Endothelial cell of umbilical vein (primary cell): ENCODE data around the gene ZNF248. TPM values are rescaled to one million over a fixed set of nuclear protein-coding genes. Genes with fewer than 3 reads are reported as not detected.

Experiments
- BruUV-seq: library from RNA; stranded (reverse); fragments of 400-500 nt; replicated peaks from 2 replicates; lab custom pipeline; 2021; lab: Mats Ljungman, UMichigan
- CTCF ChIA-PET: fragments of 300-600, 350-600 bp; sonication (Branson Sonifier 250); formaldehyde crosslinking; loops from one replicate; lab custom pipeline; 2021; ENCODE audit warnings: antibody characterized with exemption, inconsistent platforms; lab: Charles Lee
- POLR2A ChIA-PET: fragments of 300-600, 350-600 bp; sonication (Branson Sonifier 250); formaldehyde crosslinking; loops from one replicate; lab custom pipeline; 2021; ENCODE audit warnings: antibody characterized with exemption, inconsistent platforms; lab: Charles Lee
- DNase-seq: peaks from one replicate; pipeline ENCODE4 v3.0.0-alpha.2; 2011; ENCODE audit warnings: low read depth, low spot score
- FAIRE-seq: peaks from 2 replicates; lab custom pipeline; 2011; peaks lifted over from hg19 to GRCh38; lab: Jason Lieb, UNC
- H2AFZ ChIP-seq: 2 replicates; pipeline ENCODE4 v1.6.0; 2012; ENCODE audit warnings: low read depth, low read length, control low read depth, inconsistent platforms
- H3K27ac ChIP-seq: 2 replicates; pipeline ENCODE4 v1.5.1; 2011; ENCODE audit warnings: low read depth, mild to moderate bottlenecking, control low read depth, low read length, moderate library complexity; ENCODE audit not compliant: insufficient read depth
- H3K27me3 ChIP-seq, 2 experiments: 2 replicates each; pipeline versions ENCODE4 v1.6.0 to v1.6.1; 2011; ENCODE audit warnings: low read length in 2 of 2, mixed read lengths in 1 of 2; ENCODE audit not compliant: control insufficient read depth in 2 of 2, insufficient read depth in 2 of 2
- H3K36me3 ChIP-seq, 2 experiments: 2 replicates in 1 of 2; 3 replicates in 1 of 2; pipeline ENCODE4 v1.5.1; 2011; ENCODE audit warnings: low read length in 2 of 2, mild to moderate bottlenecking in 1 of 2, moderate library complexity in 1 of 2; ENCODE audit not compliant: control insufficient read depth in 2 of 2, insufficient read depth in 2 of 2; ENCODE audit errors: extremely low read depth in 1 of 2
- H3K4me1 ChIP-seq: 3 replicates; pipeline ENCODE4 v1.5.1; 2011; ENCODE audit warnings: mild to moderate bottlenecking, low read length; ENCODE audit not compliant: control insufficient read depth, insufficient read depth; ENCODE audit errors: extremely low read depth
- H3K4me2 ChIP-seq: 2 replicates; pipeline ENCODE4 v1.6.1; 2011; ENCODE audit warnings: low read length, control low read depth, mixed read lengths; ENCODE audit not compliant: insufficient read depth
- H3K4me3 ChIP-seq, 3 experiments: fragments of 200-600 bp in 1 of 3; sonication (generic), shearing (Covaris generic) in 1 of 3; replicated peaks in 1 of 3; 2 replicates each; pipeline ENCODE4 v1.5.1; 2011 to 2016; ENCODE audit warnings: control low read depth in 3 of 3, low read length in 3 of 3, mild to moderate bottlenecking in 2 of 3, inconsistent platforms in 1 of 3, low read depth in 1 of 3, moderate library complexity in 1 of 3; ENCODE audit not compliant: insufficient read depth in 1 of 3
- H3K79me2 ChIP-seq: 2 replicates; pipeline ENCODE4 v1.6.0; 2012; ENCODE audit warnings: low read length, inconsistent platforms; ENCODE audit not compliant: control insufficient read depth, insufficient read depth
- H3K9ac ChIP-seq: replicated peaks from 2 replicates; pipeline ENCODE3; 2011; ENCODE audit warnings: low read length, control low read depth; ENCODE audit not compliant: insufficient read depth; ENCODE audit errors: extremely low read depth
- H3K9me1 ChIP-seq: replicated peaks from 3 replicates; pipeline ENCODE4 v1.6.0; 2011; ENCODE audit warnings: mild to moderate bottlenecking, low read length; ENCODE audit not compliant: control insufficient read depth, insufficient read depth; ENCODE audit errors: extremely low read depth
- H3K9me3 ChIP-seq: replicated peaks from 2 replicates; pipeline ENCODE4 v1.5.1; 2012; ENCODE audit warnings: low read length, inconsistent platforms; ENCODE audit not compliant: control insufficient read depth, insufficient read depth
- H4K20me1 ChIP-seq: replicated peaks from 2 replicates; pipeline ENCODE3; 2011; ENCODE audit warnings: mild to moderate bottlenecking, low read length; ENCODE audit not compliant: control insufficient read depth, insufficient read depth; ENCODE audit errors: extremely low read depth
- CTCF ChIP-seq, 2 donors: IDR thresholded peaks; 1 replicate in 1 of 2; 2 replicates in 1 of 2; pipeline ENCODE4 v1.5.1; 2011; ENCODE audit warnings: low read length in 2 of 2, mild to moderate bottlenecking in 2 of 2, moderate library complexity in 2 of 2, control low read depth in 1 of 2, inconsistent platforms in 1 of 2, low read depth in 1 of 2; ENCODE audit not compliant: insufficient read depth in 1 of 2; ENCODE audit errors: extremely low read depth in 1 of 2
- EZH2 ChIP-seq: IDR thresholded peaks from 2 replicates; pipeline ENCODE4 v1.6.1; 2012; ENCODE audit warnings: borderline replicate concordance, low read depth, mild to moderate bottlenecking, moderate library complexity, low read length, inconsistent platforms; ENCODE audit not compliant: severe bottlenecking
- FOS ChIP-seq: IDR thresholded peaks from 2 replicates; pipeline ENCODE4 v1.6.1; 2011; ENCODE audit warnings: mild to moderate bottlenecking, low read length, moderate library complexity, borderline replicate concordance; ENCODE audit not compliant: insufficient read depth
- GATA2 ChIP-seq: IDR thresholded peaks from 2 replicates; pipeline ENCODE4 v1.7.0; 2011; ENCODE audit warnings: low read depth, mild to moderate bottlenecking, moderate library complexity, mixed read lengths, low read length; ENCODE audit not compliant: insufficient read length, insufficient read depth
- MAX ChIP-seq: IDR thresholded peaks from 2 replicates; pipeline ENCODE4 v1.6.1; 2011; ENCODE audit not compliant: insufficient read depth, insufficient read length
- POLR2A ChIP-seq: IDR thresholded peaks from 2 replicates; pipeline ENCODE4 v1.6.1; 2012; ENCODE audit warnings: low read depth, mild to moderate bottlenecking, control low read depth, low read length
- POLR2AphosphoS5 ChIP-seq: IDR thresholded peaks from 2 replicates; pipeline ENCODE4 v1.6.1; 2012; ENCODE audit warnings: low read depth, mild to moderate bottlenecking, control low read depth, low read length, moderate library complexity; ENCODE audit not compliant: insufficient read depth
- dilution Hi-C: fragments of 300-500 bp; cut with MboI; formaldehyde crosslinking; loops from one replicate; pipeline ENCODE4 v1.15.0; 2019; ENCODE audit warnings: low sequenced_read_pairs; ENCODE audit not compliant: extremely low pct_ligation_motif_present
- intact Hi-C: fragments of 100-400 bp; cut with micrococcal nuclease; formaldehyde crosslinking; loops from one replicate; pipeline ENCODE4 v1.10.0; 2022
- polyA plus RNA-seq, 4 experiments: library from polyadenylated mRNA; depleted of rRNA in 3 of 4; stranded (reverse) in 3 of 4; unstranded in 1 of 4; fragments of >200 nt; gene quantifications; 2 replicates each; pipeline versions ENCODE4 v1.2.1 to v1.2.3, GENCODE V29; 2011 to 2012; ENCODE audit warnings: missing spikeins in 1 of 4
- total RNA-seq: library from RNA; stranded (reverse); gene quantifications from 2 replicates; pipeline ENCODE4 v1.2.3, GENCODE V29; 2021

The ZNF248 gene
- total and polyA plus RNA-seq, 2 donors (not counting 3 experiments of a cell fraction or from before 2014, with no cell fraction given), result 4.3 to 6.5 TPM

GRCh38 chr10:37854626-37855025 lies 2.8 kb downstream of the ZNF248 start:
- no TSS peak for BruUV-seq
- intact Hi-C loops, result loop anchor here (5.0 kb wide), 1 partner anchor 548 kb away; no protein-coding TSS in a partner anchor
- H3K4me3 ChIP-seq, result no peak overlapping the region
- no peaks in the 10 kb centered on the region for H3K9me3 ChIP-seq
- H4K20me1 ChIP-seq, result no peaks in the 10 kb centered on the region
- H3K27me3 ChIP-seq, result no peaks in the 10 kb centered on the region
- dilution Hi-C loops, result no loop called here
- ChIA-PET POLR2A (no interaction called here), CTCF (no interaction called here)
- no peak overlapping the region for H3K9ac ChIP-seq
- H3K79me2 ChIP-seq, result no peaks in the 10 kb centered on the region
- no peak overlapping the region for H3K4me2 ChIP-seq
- H3K36me3 ChIP-seq, result no peaks in the 10 kb centered on the region
- no peak overlapping the region for H2AFZ ChIP-seq
- no peak overlapping the region for H3K27ac ChIP-seq
- DNase-seq, result no peak
- TF ChIP-seq POLR2A, result no peak
- no peak for TF ChIP-seq FOS
- TF ChIP-seq MAX, result no peak
- TF ChIP-seq CTCF (IDR thresholded peaks at IDR 0.05; ENCODE audit: extremely low read depth in 1 of 2, insufficient read depth in 1 of 2, low read depth in 1 of 2, low read length in 2 of 2), result no peak
- TF ChIP-seq GATA2, result no peak
- TF ChIP-seq POLR2AphosphoS5, result no peak
- no peak for TF ChIP-seq EZH2
- peaks cover 11% of the 10 kb centered on the region for H3K4me1 ChIP-seq
- no peak for FAIRE-seq
- no peaks in the 10 kb centered on the region for H3K9me1 ChIP-seq
